GM06990 (cell line): ENCODE measurements around the gene UNCX.
"Not testable (repeated sequence)": the region's sequence is repeated elsewhere in the genome, so short reads cannot be mapped to it uniquely, and the experiment has no call there.

Experiments used
- DNase-seq: peaks from one replicate; pipeline ENCODE4 v3.0.0-alpha.2; 2011; ENCODE audit not compliant: insufficient read length; ENCODE audit errors: extremely low read depth
- H3K27me3 ChIP-seq: replicated peaks from 2 replicates; pipeline ENCODE4 v1.6.0; 2011; ENCODE audit warnings: low read length; ENCODE audit not compliant: control insufficient read depth, insufficient read depth
- H3K36me3 ChIP-seq: 2 replicates; pipeline ENCODE4 v1.5.1; 2011; ENCODE audit warnings: low read length; ENCODE audit not compliant: control insufficient read depth, insufficient read depth
- H3K4me3 ChIP-seq: replicated peaks from 2 replicates; pipeline ENCODE4 v1.5.1; 2011; ENCODE audit warnings: low read depth, mild to moderate bottlenecking, control low read depth, low read length
- TF ChIP-seq, protein P1 (sequence below): IDR thresholded peaks from 2 replicates; pipeline ENCODE4 v1.5.1; 2011; ENCODE audit warnings: low read length, control low read depth, mild to moderate bottlenecking, inconsistent platforms; ENCODE audit not compliant: insufficient read depth, poor library complexity, severe bottlenecking

The UNCX gene

DNA sequence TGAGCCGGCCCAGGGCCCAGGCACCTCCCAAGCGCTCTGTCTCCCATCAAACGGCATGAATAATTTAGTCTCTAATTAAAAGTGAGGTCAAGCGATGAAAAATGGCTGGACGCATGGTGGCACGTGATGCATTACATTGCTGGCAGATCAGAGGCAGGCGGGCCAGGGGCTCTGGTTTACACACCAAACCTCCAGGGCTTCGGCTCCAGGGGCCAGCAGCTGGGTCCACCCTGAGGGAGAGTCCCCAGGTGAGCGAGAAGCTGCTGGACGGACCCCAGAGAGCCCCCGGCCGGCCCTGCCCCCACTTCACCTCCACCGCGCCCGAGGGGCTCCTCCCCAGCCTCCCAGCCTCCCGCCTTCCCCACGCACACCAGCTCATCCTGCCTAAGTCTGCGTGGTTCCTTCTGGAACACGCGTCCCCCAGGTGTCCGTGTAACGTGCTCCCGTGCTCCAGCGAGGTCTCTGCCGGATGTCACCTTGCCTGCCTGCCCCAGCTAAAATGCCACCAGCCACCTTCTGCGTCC, 23.2 kb downstream of the UNCX start:
- H3K36me3 ChIP-seq, result no peaks in the 10 kb centered on the region
- H3K27me3 ChIP-seq, result no peaks in the 10 kb centered on the region; the same call in 1 of the 2 replicates
- TF ChIP-seq, protein P1, sequence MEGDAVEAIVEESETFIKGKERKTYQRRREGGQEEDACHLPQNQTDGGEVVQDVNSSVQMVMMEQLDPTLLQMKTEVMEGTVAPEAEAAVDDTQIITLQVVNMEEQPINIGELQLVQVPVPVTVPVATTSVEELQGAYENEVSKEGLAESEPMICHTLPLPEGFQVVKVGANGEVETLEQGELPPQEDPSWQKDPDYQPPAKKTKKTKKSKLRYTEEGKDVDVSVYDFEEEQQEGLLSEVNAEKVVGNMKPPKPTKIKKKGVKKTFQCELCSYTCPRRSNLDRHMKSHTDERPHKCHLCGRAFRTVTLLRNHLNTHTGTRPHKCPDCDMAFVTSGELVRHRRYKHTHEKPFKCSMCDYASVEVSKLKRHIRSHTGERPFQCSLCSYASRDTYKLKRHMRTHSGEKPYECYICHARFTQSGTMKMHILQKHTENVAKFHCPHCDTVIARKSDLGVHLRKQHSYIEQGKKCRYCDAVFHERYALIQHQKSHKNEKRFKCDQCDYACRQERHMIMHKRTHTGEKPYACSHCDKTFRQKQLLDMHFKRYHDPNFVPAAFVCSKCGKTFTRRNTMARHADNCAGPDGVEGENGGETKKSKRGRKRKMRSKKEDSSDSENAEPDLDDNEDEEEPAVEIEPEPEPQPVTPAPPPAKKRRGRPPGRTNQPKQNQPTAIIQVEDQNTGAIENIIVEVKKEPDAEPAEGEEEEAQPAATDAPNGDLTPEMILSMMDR, result no peak
- no peak for DNase-seq
- H3K4me3 ChIP-seq, result no peak overlapping the region

DNA sequence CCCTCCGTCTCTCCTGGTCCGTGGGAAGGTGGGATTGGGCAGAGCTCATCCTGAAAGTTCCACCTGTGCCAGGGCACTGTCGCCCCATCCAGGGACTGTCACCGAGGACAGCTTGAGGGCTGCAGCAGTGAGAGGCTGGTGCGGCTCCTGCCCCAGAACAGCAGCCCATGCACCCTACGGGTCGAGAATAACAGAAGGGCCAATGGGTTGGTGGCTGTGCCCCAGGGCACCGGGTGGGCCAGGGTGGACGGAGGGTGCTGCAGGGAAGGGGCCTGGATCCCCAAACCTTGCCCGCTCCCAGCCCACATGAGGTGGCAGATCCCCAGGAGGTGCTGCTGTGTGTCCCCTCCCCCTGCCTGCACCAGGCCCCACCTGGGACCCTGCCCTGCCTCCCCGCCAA, 23.9 kb downstream of the UNCX start:
- DNase-seq, result no peak
- H3K4me3 ChIP-seq, result no peak overlapping the region
- H3K36me3 ChIP-seq, result no peaks in the 10 kb centered on the region
- TF ChIP-seq, protein P1, result no peak
- H3K27me3 ChIP-seq, result no peaks in the 10 kb centered on the region; the same call in 1 of the 2 replicates

- Histone ChIP-seq H3K36me3 (no peaks in the 10 kb centered on the region), H3K4me3 (no peak overlapping the region), H3K27me3 (no peaks in the 10 kb centered on the region; the same call in 1 of the 2 replicates)
- no peak for DNase-seq
- TF ChIP-seq, protein P1, result no peak
Observed at GRCh38 chr7:1257221-1257620, 24.5 kb downstream of the UNCX start.

DNA sequence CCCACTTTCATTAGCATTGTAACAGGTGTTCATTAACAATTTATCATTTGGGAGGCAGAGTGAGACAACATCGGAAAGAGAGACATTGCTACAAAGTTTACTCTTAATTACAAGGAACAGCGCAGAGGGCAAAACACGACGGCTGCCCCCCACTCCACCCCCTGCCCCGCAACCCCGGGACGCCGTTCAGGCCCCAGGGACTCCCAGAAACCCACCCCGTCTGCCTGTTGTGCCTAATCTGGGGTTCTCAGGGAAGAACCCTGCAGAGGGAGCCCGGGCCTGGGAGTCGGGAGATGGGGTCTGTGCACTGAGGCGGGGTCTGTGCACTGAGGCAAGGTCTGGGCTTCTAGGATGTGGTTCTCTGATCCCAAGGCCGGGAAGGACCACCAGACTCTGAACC, 25.2 kb downstream of the UNCX start:
- no peaks in the 10 kb centered on the region; the same call in 1 of the 2 replicates for H3K27me3 ChIP-seq
- DNase-seq, result no peak
- no peaks in the 10 kb centered on the region for H3K36me3 ChIP-seq
- TF ChIP-seq, protein P1, result no peak
- no peak overlapping the region for H3K4me3 ChIP-seq

DNA sequence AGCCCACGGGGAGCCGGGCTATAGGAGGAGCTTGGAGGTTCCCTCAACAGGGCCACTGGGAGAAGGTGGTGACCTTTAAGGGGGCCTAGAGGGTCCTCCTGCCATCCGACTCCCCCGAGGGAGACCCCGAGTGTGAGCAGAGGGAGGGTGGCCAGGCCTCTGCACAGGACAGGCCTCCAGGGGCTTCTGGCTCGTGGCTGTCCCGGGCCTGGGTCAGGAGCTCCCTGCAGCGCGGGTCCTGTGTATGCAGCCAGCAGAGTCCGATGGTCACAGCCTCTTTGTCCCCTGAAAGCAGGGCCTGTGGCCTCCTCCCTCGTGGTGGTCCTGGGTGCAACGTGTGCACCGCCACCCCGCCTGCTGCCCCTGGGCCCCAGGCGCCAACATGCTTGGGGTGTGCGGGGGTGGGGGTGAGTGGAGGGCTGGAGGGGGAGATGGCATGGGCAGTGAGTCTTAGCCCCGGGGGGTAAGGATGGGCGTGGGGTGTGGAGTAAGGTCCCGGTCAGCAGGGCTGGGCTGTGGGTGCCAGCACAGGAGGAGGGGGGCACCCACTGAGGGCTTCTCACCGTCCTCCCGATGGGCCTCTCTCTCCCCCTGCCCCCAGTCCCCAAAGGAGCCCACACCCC, 27.1 kb downstream of the UNCX start:
- TF ChIP-seq, protein P1, result no peak
- Histone ChIP-seq H3K27me3 (no peaks in the 10 kb centered on the region; the same call in 1 of the 2 replicates), H3K36me3 (no peaks in the 10 kb centered on the region), H3K4me3 (no peak overlapping the region)
- no peak for DNase-seq

- TF ChIP-seq, protein P1, result no peak
- H3K27me3 ChIP-seq, result no peaks in the 10 kb centered on the region; the same call in 1 of the 2 replicates
- no peaks in the 10 kb centered on the region for H3K36me3 ChIP-seq
- no peak for DNase-seq
- H3K4me3 ChIP-seq, result no peak overlapping the region
Observed at GRCh38 chr7:1260244-1260635, 27.6 kb downstream of the UNCX start.

DNA sequence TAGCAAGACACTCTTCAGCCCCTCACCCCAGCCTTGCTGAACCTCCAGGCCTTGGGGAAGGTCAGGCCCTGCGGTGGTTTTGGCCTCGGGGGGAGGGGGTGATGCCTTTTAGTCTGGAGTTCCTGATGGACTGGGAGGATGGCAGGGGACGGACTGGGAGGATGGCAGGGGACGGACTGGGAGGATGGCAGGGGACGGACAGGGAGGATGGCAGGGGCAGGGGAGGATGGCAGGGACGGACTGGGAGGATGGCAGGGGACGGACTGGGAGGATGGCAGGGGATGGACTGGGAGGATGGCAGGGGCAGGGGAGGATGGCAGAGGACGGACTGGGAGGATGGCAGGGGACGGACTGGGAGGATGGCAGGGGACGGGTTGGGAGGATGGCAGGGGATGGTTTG, 28.4 kb downstream of the UNCX start:
- not testable (repeated sequence) for H3K36me3 ChIP-seq, DNase-seq, H3K27me3 ChIP-seq, H3K4me3 ChIP-seq
